Loucy (cell line): ENCODE measurements around the gene PLCL2.

Experiments used
- H2AFZ ChIP-seq: fragments of 200-600 bp; sonication (generic); 2 replicates; pipeline ENCODE4 v1.6.0; 2016; ENCODE audit warnings: antibody characterized with exemption, mild to moderate bottlenecking, low read length, moderate library complexity
- H3F3A ChIP-seq: fragments of 200-600 bp; 2 replicates; pipeline ENCODE4 v1.6.0; 2016; ENCODE audit warnings: antibody characterized with exemption, low read depth, mild to moderate bottlenecking
- H3K27me3 ChIP-seq: fragments of 200-600 bp; sonication (generic); 2 replicates; pipeline ENCODE4 v1.6.1; 2014; ENCODE audit warnings: low read length, mild to moderate bottlenecking; ENCODE audit not compliant: insufficient read depth, poor library complexity, severe bottlenecking
- H3K36me3 ChIP-seq: fragments of 200-600 bp; sonication (generic); 2 replicates; pipeline ENCODE4 v1.6.1; 2016; ENCODE audit warnings: low read length; ENCODE audit not compliant: insufficient read depth
- H3K4me1 ChIP-seq: fragments of 200-600 bp; sonication (generic); 2 replicates; pipeline ENCODE4 v1.5.1; 2014; ENCODE audit warnings: low read length, mild to moderate bottlenecking; ENCODE audit not compliant: insufficient read depth, poor library complexity, severe bottlenecking
- H3K4me2 ChIP-seq: fragments of 200-600 bp; sonication (generic); 2 replicates; pipeline ENCODE4 v1.6.0; 2014; ENCODE audit warnings: antibody characterized with exemption, low read length, low read depth, mild to moderate bottlenecking; ENCODE audit not compliant: poor library complexity, severe bottlenecking
- H3K4me3 ChIP-seq: fragments of 200-600 bp; sonication (generic); 2 replicates; pipeline ENCODE4 v1.5.1; 2014; ENCODE audit warnings: low read length, mild to moderate bottlenecking, mixed read lengths; ENCODE audit not compliant: poor library complexity, severe bottlenecking
- H3K79me2 ChIP-seq: fragments of 200-600 bp; sonication (generic); 2 replicates; pipeline ENCODE4 v1.6.1; 2014; ENCODE audit warnings: low read length; ENCODE audit not compliant: insufficient read depth
- H3K9ac ChIP-seq: fragments of 200-600 bp; sonication (generic); 2 replicates; pipeline ENCODE4 v1.6.0; 2014; ENCODE audit warnings: mild to moderate bottlenecking, low read depth, low read length, moderate library complexity; ENCODE audit not compliant: poor library complexity, severe bottlenecking
- H3K9me2 ChIP-seq: fragments of 200-600 bp; sonication (generic); replicated peaks from 2 replicates; pipeline ENCODE4 v1.6.1; 2016; ENCODE audit warnings: low read depth, low read length, mixed read lengths
- H3K9me3 ChIP-seq: fragments of 200-600 bp; sonication (generic); 2 replicates; pipeline ENCODE4 v1.6.1; 2014; ENCODE audit warnings: mild to moderate bottlenecking, antibody characterized with exemption, low read length, low read depth; ENCODE audit not compliant: insufficient read depth
- H4K20me1 ChIP-seq: fragments of 200-600 bp; sonication (generic); 2 replicates; pipeline ENCODE4 v1.6.0; 2014; ENCODE audit warnings: antibody characterized with exemption, low read length, mild to moderate bottlenecking; ENCODE audit not compliant: insufficient read depth, poor library complexity, severe bottlenecking
- CTCF ChIP-seq: fragments of 200-600 bp; sonication (generic); conservative IDR thresholded peaks from 2 replicates; pipeline ENCODE4 v1.5.1; 2014; ENCODE audit warnings: mild to moderate bottlenecking, antibody characterized with exemption, low read length
- EZH2phosphoT487 ChIP-seq: fragments of 200-600 bp; IDR thresholded peaks from 2 replicates; pipeline ENCODE4 v1.6.1; 2018; ENCODE audit warnings: antibody characterized with exemption, mild to moderate bottlenecking, moderate library complexity, borderline replicate concordance

Gene PLCL2

GRCh38 chr3:16909802-16910201 lies 25.0 kb downstream of the PLCL2 start:
- TF ChIP-seq EZH2phosphoT487 (no peak), CTCF (no peak)
- Histone ChIP-seq H3F3A (no peaks in the 10 kb centered on the region; the same call in 1 of the 2 replicates), H3K9ac (no peak overlapping the region), H3K4me3 (no peak overlapping the region), H3K4me2 (no peak overlapping the region), H3K9me2 (no peaks in the 10 kb centered on the region), H3K79me2 (peaks cover 26% of the 10 kb centered on the region; the same call in 1 of the 2 replicates), H3K9me3 (no peaks in the 10 kb centered on the region), H3K4me1 (peaks cover 31% of the 10 kb centered on the region), H3K27me3 (no peaks in the 10 kb centered on the region), H4K20me1 (no peaks in the 10 kb centered on the region), H2AFZ (no peak overlapping the region), H3K36me3 (no peaks in the 10 kb centered on the region)

DNA sequence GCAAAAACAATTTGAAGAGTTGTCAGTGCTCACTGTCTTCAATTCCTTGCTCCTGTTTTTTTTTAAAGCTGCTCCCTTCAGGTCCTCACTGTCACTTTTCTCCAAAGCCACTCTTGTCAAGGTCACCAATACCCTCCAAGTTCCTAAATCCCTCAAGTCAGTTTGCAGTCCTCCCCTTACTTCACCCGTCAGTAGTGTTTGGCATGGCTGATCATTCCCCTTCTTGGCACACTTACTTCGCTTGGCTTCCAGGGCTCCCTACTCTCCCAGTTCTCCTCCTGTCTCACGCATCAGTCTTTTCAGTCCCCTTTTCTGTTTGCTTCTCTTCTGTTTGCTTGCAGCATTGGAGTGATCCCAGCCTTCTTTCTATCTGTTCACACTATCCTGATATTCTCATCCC lies 25.5 kb downstream of the PLCL2 start:
- Histone ChIP-seq H3K79me2 (peaks cover 26% of the 10 kb centered on the region; the same call in 1 of the 2 replicates), H4K20me1 (no peaks in the 10 kb centered on the region), H3K9ac (no peak overlapping the region), H3K9me3 (no peaks in the 10 kb centered on the region), H3K4me1 (peaks cover 30% of the 10 kb centered on the region), H3K9me2 (no peaks in the 10 kb centered on the region), H2AFZ (no peak overlapping the region), H3K4me3 (no peak overlapping the region), H3K36me3 (no peaks in the 10 kb centered on the region), H3F3A (no peaks in the 10 kb centered on the region; the same call in 1 of the 2 replicates), H3K4me2 (no peak overlapping the region), H3K27me3 (no peaks in the 10 kb centered on the region)
- TF ChIP-seq EZH2phosphoT487 (no peak), CTCF (no peak)

GRCh38 chr3:16911916-16912315 lies 27.2 kb downstream of the PLCL2 start:
- no peak overlapping the region for H3K4me3 ChIP-seq
- no peaks in the 10 kb centered on the region for H3K36me3 ChIP-seq
- TF ChIP-seq CTCF (no peak), EZH2phosphoT487 (no peak)
- no peaks in the 10 kb centered on the region; the same call in 1 of the 2 replicates for H3F3A ChIP-seq
- no peaks in the 10 kb centered on the region for H3K9me2 ChIP-seq
- no peaks in the 10 kb centered on the region for H4K20me1 ChIP-seq
- H3K79me2 ChIP-seq, result peaks cover 29% of the 10 kb centered on the region; the same call in 1 of the 2 replicates
- no peak overlapping the region for H3K9ac ChIP-seq
- no peaks in the 10 kb centered on the region for H3K27me3 ChIP-seq
- peaks cover 34% of the 10 kb centered on the region for H3K4me1 ChIP-seq
- H3K9me3 ChIP-seq, result no peaks in the 10 kb centered on the region
- H3K4me2 ChIP-seq, result no peak overlapping the region
- H2AFZ ChIP-seq, result no peak overlapping the region
